Measurements from ENCODE around the gene DCAF17.
A peak's percentile ranks its signal among the peaks of the same experiment; 100 is the strongest.

The DCAF17 gene

GRCh38 chr2:171516793-171517192, 82.8 kb downstream of the DCAF17 start:
- H3K27ac ChIP-seq (ENCODE audit: low read length): no peak overlapping the region
- DNase-seq (no peak), ATAC-seq (ENCODE audit: insufficient read depth, low read depth) (no peak)
- H3K79me2 ChIP-seq (ENCODE audit: insufficient read depth, low read length): no peaks in the 10 kb centered on the region
- no peaks in the 10 kb centered on the region for H4K20me1 ChIP-seq (ENCODE audit: insufficient read depth, low read length)
- H3K9ac ChIP-seq (ENCODE audit: low read depth, low read length): no peak overlapping the region
- H2AFZ ChIP-seq (ENCODE audit: low read depth, low read length): no peak overlapping the region
- no peak overlapping the region for H3K4me3 ChIP-seq (ENCODE audit: low read depth in 1 of 2, low read length in 2 of 2)
- H3K36me3 ChIP-seq (ENCODE audit: insufficient read depth, low read length): no peaks in the 10 kb centered on the region
- H3K27me3 ChIP-seq (ENCODE audit: insufficient read depth, low read length, poor library complexity): peaks cover 21% of the 10 kb centered on the region
- H3K4me1 ChIP-seq (ENCODE audit: insufficient read depth, low read length): peaks cover 3% of the 10 kb centered on the region
- TF ChIP-seq CTCF (IDR thresholded peaks at IDR 0.05; ENCODE audit: borderline replicate concordance, extremely low read depth, low read length, poor library complexity, severe bottlenecking): no peak
- TF ChIP-seq EZH2 (IDR thresholded peaks at IDR 0.05; ENCODE audit: borderline replicate concordance, low read depth, low read length, severe bottlenecking): no peak
- no peaks in the 10 kb centered on the region for H3K9me3 ChIP-seq (ENCODE audit: insufficient read depth, low read length, severe bottlenecking)
- H3K4me2 ChIP-seq (ENCODE audit: insufficient read depth, low read length): no peak overlapping the region

GRCh38 chr2:171520471-171520870, 86.4 kb downstream of the DCAF17 start:
- no peak for DNase-seq
- Histone ChIP-seq H3K36me3 (ENCODE audit: insufficient read depth, low read length) (no peaks in the 10 kb centered on the region), H3K9me3 (ENCODE audit: insufficient read depth, low read length, severe bottlenecking) (no peaks in the 10 kb centered on the region), H4K20me1 (ENCODE audit: insufficient read depth, low read length) (peaks cover 3% of the 10 kb centered on the region), H2AFZ (ENCODE audit: low read depth, low read length) (no peak overlapping the region), H3K27me3 (ENCODE audit: insufficient read depth, low read length, poor library complexity) (peaks cover 51% of the 10 kb centered on the region), H3K4me1 (ENCODE audit: insufficient read depth, low read length) (peaks cover 25% of the 10 kb centered on the region), H3K4me2 (ENCODE audit: insufficient read depth, low read length) (no peak overlapping the region), H3K27ac (ENCODE audit: low read length) (no peak overlapping the region), H3K79me2 (ENCODE audit: insufficient read depth, low read length) (no peaks in the 10 kb centered on the region), H3K4me3 (ENCODE audit: low read depth in 1 of 2, low read length in 2 of 2) (no peak overlapping the region), H3K9ac (ENCODE audit: low read depth, low read length) (no peak overlapping the region)
- TF ChIP-seq EZH2 (IDR thresholded peaks at IDR 0.05; ENCODE audit: borderline replicate concordance, low read depth, low read length, severe bottlenecking) (no peak), CTCF (IDR thresholded peaks at IDR 0.05; ENCODE audit: borderline replicate concordance, extremely low read depth, low read length, poor library complexity, severe bottlenecking) (no peak)
- ATAC-seq (ENCODE audit: insufficient read depth, low read depth): no peak

GRCh38 chr2:171521361-171522051, 87.5 kb downstream of the DCAF17 start:
- Histone ChIP-seq H3K4me2 (ENCODE audit: insufficient read depth, low read length) (peak overlapping the region; percentile 90), H4K20me1 (ENCODE audit: insufficient read depth, low read length) (peaks cover 3% of the 10 kb centered on the region), H3K79me2 (ENCODE audit: insufficient read depth, low read length) (no peaks in the 10 kb centered on the region), H3K36me3 (ENCODE audit: insufficient read depth, low read length) (no peaks in the 10 kb centered on the region), H3K27me3 (ENCODE audit: insufficient read depth, low read length, poor library complexity) (peaks cover 51% of the 10 kb centered on the region), H3K9me3 (ENCODE audit: insufficient read depth, low read length, severe bottlenecking) (no peaks in the 10 kb centered on the region), H2AFZ (ENCODE audit: low read depth, low read length) (peak overlapping the region; percentile 84; the same call in 1 of the 2 replicates), H3K27ac (ENCODE audit: low read length) (no peak overlapping the region), H3K4me3 (ENCODE audit: low read depth in 1 of 2, low read length in 2 of 2) (peak overlapping the region in 1 of 2 experiments; percentile 69; a peak in 2 of 4 replicates), H3K9ac (ENCODE audit: low read depth, low read length) (peak overlapping the region; percentile 42; the same call in 1 of the 2 replicates), H3K4me1 (ENCODE audit: insufficient read depth, low read length) (peaks cover 25% of the 10 kb centered on the region)
- TF ChIP-seq EZH2 (IDR thresholded peaks at IDR 0.05; ENCODE audit: borderline replicate concordance, low read depth, low read length, severe bottlenecking) (no peak), CTCF (IDR thresholded peaks at IDR 0.05; ENCODE audit: borderline replicate concordance, extremely low read depth, low read length, poor library complexity, severe bottlenecking) (no peak)
- ATAC-seq (ENCODE audit: insufficient read depth, low read depth) (no peak), DNase-seq (no peak)

All from DND-41 (cell line).